ENCODE results near the gene RDH8.

The RDH8 gene

DNA sequence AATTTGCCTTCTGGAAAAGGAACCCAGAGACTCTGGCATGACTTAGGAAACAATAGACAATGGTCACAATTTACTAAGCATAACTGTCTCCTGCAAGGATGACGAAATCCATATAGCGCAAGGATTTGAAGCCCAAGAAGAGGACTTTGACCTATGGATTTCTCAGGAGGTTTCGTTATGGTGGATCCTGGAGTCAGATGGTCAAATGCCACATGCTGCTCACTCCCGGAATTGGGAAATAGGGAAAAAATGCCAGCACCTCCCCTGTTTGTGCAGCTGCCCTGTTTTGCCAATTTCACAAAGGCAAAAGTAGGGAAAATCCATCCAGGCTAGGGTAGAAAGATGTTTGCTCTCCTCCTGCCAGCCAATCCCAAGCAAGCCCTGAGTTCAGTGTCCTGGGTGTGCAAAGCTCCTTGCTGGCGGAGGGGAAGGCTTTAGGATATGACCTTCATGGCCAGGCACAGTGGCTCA is 23.4 kb downstream of the RDH8 start:
- TF ChIP-seq POLR2AphosphoS5 (IDR thresholded peaks at IDR 0.05; ENCODE audit: low read depth, low read length) (no peak), SIN3A (IDR thresholded peaks at IDR 0.05; ENCODE audit: borderline replicate concordance, insufficient read depth, low read length) (no peak), FOXP2 (optimal IDR thresholded peaks at IDR 0.05; ENCODE audit: borderline replicate concordance, extremely low read depth, extremely low read length, insufficient read depth) (no peak), TAF1 (IDR thresholded peaks at IDR 0.05; ENCODE audit: borderline replicate concordance, insufficient read depth, low read length) (no peak)
- TF ChIP-seq, protein P1, sequence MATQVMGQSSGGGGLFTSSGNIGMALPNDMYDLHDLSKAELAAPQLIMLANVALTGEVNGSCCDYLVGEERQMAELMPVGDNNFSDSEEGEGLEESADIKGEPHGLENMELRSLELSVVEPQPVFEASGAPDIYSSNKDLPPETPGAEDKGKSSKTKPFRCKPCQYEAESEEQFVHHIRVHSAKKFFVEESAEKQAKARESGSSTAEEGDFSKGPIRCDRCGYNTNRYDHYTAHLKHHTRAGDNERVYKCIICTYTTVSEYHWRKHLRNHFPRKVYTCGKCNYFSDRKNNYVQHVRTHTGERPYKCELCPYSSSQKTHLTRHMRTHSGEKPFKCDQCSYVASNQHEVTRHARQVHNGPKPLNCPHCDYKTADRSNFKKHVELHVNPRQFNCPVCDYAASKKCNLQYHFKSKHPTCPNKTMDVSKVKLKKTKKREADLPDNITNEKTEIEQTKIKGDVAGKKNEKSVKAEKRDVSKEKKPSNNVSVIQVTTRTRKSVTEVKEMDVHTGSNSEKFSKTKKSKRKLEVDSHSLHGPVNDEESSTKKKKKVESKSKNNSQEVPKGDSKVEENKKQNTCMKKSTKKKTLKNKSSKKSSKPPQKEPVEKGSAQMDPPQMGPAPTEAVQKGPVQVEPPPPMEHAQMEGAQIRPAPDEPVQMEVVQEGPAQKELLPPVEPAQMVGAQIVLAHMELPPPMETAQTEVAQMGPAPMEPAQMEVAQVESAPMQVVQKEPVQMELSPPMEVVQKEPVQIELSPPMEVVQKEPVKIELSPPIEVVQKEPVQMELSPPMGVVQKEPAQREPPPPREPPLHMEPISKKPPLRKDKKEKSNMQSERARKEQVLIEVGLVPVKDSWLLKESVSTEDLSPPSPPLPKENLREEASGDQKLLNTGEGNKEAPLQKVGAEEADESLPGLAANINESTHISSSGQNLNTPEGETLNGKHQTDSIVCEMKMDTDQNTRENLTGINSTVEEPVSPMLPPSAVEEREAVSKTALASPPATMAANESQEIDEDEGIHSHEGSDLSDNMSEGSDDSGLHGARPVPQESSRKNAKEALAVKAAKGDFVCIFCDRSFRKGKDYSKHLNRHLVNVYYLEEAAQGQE (IDR thresholded peaks at IDR 0.05; ENCODE audit: insufficient read depth in 1 of 2, low read depth in 2 of 2, low read length in 2 of 2): no peak

DNA sequence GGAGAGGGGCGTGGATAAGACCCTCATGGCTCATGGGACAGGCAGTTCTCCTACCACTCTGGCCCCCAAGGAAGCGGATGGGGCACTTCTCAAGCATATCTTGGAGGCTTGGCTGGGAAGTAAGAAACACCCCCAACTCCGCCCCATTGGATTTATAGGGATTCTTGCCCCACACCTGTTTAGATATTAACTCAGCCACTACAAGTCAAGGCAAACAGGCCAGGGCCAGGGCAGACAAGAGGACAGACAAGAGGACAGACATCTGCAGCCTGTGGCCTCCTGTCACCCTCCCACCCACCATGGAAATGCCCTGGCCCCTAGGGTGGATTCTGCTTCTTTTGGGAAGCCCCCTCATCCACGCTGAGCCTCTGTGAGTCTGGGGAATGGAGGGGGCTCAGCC is 24.1 kb downstream of the RDH8 start:
- TF ChIP-seq FOXP2 (optimal IDR thresholded peaks at IDR 0.05; ENCODE audit: borderline replicate concordance, extremely low read depth, extremely low read length, insufficient read depth) (no peak), SIN3A (IDR thresholded peaks at IDR 0.05; ENCODE audit: borderline replicate concordance, insufficient read depth, low read length) (no peak), TAF1 (IDR thresholded peaks at IDR 0.05; ENCODE audit: borderline replicate concordance, insufficient read depth, low read length) (no peak), POLR2AphosphoS5 (IDR thresholded peaks at IDR 0.05; ENCODE audit: low read depth, low read length) (no peak)
- TF ChIP-seq, protein P1 (IDR thresholded peaks at IDR 0.05; ENCODE audit: insufficient read depth in 1 of 2, low read depth in 2 of 2, low read length in 2 of 2): no peak

DNA sequence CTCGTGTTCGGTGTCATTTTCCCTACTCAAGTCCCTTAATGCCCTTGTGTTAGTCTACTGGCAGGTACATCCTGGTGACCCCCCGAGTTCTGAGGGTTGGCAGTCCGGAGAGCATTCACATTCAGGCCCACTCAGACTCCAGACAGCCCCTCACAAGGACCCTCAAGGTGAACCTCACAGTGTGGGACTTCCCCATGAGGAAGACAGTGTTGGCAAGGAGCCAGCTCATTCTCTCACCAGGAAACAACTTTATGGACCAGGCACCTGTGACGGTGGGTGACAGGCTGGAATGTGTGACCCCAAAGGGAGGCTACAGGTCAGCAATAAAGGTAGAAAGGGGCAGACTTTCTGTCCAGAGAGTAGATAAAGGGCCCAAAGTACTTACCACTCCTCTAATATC is 24.5 kb downstream of the RDH8 start:
- TF ChIP-seq TAF1 (IDR thresholded peaks at IDR 0.05; ENCODE audit: borderline replicate concordance, insufficient read depth, low read length): no peak
- TF ChIP-seq, protein P1 (IDR thresholded peaks at IDR 0.05; ENCODE audit: insufficient read depth in 1 of 2, low read depth in 2 of 2, low read length in 2 of 2): no peak
- no peak for TF ChIP-seq SIN3A (IDR thresholded peaks at IDR 0.05; ENCODE audit: borderline replicate concordance, insufficient read depth, low read length)
- TF ChIP-seq FOXP2 (optimal IDR thresholded peaks at IDR 0.05; ENCODE audit: borderline replicate concordance, extremely low read depth, extremely low read length, insufficient read depth): no peak
- TF ChIP-seq POLR2AphosphoS5 (IDR thresholded peaks at IDR 0.05; ENCODE audit: low read depth, low read length): no peak

DNA sequence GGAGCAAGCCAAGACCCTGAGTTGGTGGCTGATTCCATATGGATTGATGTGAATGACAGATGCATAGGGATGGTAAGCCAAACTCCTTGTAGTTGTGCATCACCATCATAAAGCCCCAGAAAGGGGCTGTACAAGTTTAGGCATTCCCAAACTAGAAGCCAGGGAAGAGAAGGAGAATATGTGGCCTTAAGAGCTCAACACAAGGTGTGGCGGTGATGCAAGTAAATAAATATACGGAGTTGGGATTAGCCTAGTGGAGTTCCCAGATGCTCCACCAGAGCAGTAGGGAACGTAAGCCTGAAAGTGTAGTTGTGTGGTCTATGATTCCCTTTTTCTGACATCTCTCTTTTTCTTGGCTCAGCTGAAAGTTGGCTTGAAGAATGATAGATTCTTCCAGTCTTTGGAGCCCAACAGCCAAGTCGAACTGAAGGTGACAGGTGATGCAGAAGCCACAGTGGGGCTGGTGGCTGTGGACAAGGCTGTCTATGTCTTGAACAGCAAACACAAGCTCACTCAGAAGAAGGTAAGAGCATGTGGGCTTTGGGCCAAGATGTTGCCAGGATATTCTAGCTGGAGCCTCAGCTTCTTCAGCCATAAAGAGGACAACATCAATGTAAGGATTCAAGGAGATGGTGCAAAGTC is 30.1 kb downstream of the RDH8 start:
- no peak for TF ChIP-seq POLR2AphosphoS5 (IDR thresholded peaks at IDR 0.05; ENCODE audit: low read depth, low read length)
- TF ChIP-seq SIN3A (IDR thresholded peaks at IDR 0.05; ENCODE audit: borderline replicate concordance, insufficient read depth, low read length): no peak
- TF ChIP-seq, protein P1 (IDR thresholded peaks at IDR 0.05; ENCODE audit: insufficient read depth in 1 of 2, low read depth in 2 of 2, low read length in 2 of 2): no peak
- TF ChIP-seq TAF1 (IDR thresholded peaks at IDR 0.05; ENCODE audit: borderline replicate concordance, insufficient read depth, low read length): no peak
- TF ChIP-seq FOXP2 (optimal IDR thresholded peaks at IDR 0.05; ENCODE audit: borderline replicate concordance, extremely low read depth, extremely low read length, insufficient read depth): no peak

Measured in PFSK-1 (cell line).